CD8-positive, alpha-beta memory T cell (primary cell): ENCODE data around the gene CBX1. TPM values are rescaled to one million over a fixed set of nuclear protein-coding genes. Genes with fewer than 3 reads are reported as not detected.

Experiments used
- CTCF ChIA-PET: fragments of 350-600 bp; sonication (Branson Sonifier 250); formaldehyde crosslinking; loops from one replicate; lab custom pipeline; 2021; ENCODE audit warnings: antibody characterized with exemption; lab: Charles Lee
- POLR2A ChIA-PET: fragments of 350-600 bp; sonication (Branson Sonifier 250); formaldehyde crosslinking; loops from one replicate; lab custom pipeline; 2021; ENCODE audit warnings: antibody characterized with exemption; lab: Charles Lee
- DNase-seq, 5 donors: peaks; one replicate each; pipeline versions ENCODE4 v3.0.0 to v3.0.0-alpha.2; 2020 to 2022; ENCODE audit warnings: mixed read lengths in 1 of 5
- H3K27ac ChIP-seq: one replicate; pipeline ENCODE4 v1.7.0; 2013; ENCODE audit warnings: low read depth, mild to moderate bottlenecking, low read length, moderate library complexity
- H3K27me3 ChIP-seq: 2 replicates; pipeline ENCODE4 v1.7.0; 2013; ENCODE audit warnings: low read length, mild to moderate bottlenecking; ENCODE audit not compliant: insufficient read depth, poor library complexity, severe bottlenecking
- H3K36me3 ChIP-seq: 2 replicates; pipeline ENCODE4 v1.7.0; 2013; ENCODE audit warnings: mild to moderate bottlenecking, low read length, moderate library complexity; ENCODE audit not compliant: insufficient read depth
- H3K4me1 ChIP-seq: 2 replicates; pipeline ENCODE4 v1.7.0; 2013; ENCODE audit warnings: mild to moderate bottlenecking, low read length, moderate library complexity; ENCODE audit not compliant: insufficient read depth
- H3K4me3 ChIP-seq: 2 replicates; pipeline ENCODE4 v1.7.0; 2013; ENCODE audit warnings: mild to moderate bottlenecking, low read length
- H3K9me3 ChIP-seq: 2 replicates; pipeline ENCODE4 v1.7.0; 2013; ENCODE audit warnings: mild to moderate bottlenecking, low read length
- H3K27ac Mint-ChIP-seq, 8 donors: one replicate each; pipeline ENCODE4 v1.8.0; 2020 to 2021; ENCODE audit warnings: mixed read lengths in 8 of 8, mild to moderate bottlenecking in 6 of 8, inconsistent platforms in 3 of 8, moderate library complexity in 3 of 8
- H3K27me3 Mint-ChIP-seq, 2 donors: one replicate each; pipeline ENCODE4 v1.8.0; 2020 to 2021; ENCODE audit warnings: mixed read lengths in 2 of 2, mild to moderate bottlenecking in 1 of 2, moderate library complexity in 1 of 2
- H3K36me3 Mint-ChIP-seq, 3 donors: one replicate each; pipeline ENCODE4 v1.8.0; 2020 to 2021; ENCODE audit warnings: mixed read lengths in 3 of 3, inconsistent platforms in 1 of 3, mild to moderate bottlenecking in 1 of 3
- H3K4me1 Mint-ChIP-seq, 3 donors: one replicate each; pipeline ENCODE4 v1.8.0; 2020 to 2021; ENCODE audit warnings: mixed read lengths in 3 of 3, inconsistent platforms in 1 of 3, mild to moderate bottlenecking in 1 of 3
- H3K4me3 Mint-ChIP-seq, 7 donors: one replicate each; pipeline ENCODE4 v1.8.0; 2020 to 2021; ENCODE audit warnings: mixed read lengths in 7 of 7, mild to moderate bottlenecking in 6 of 7, moderate library complexity in 4 of 7, inconsistent platforms in 2 of 7
- H3K9me3 Mint-ChIP-seq, 5 donors: one replicate each; pipeline ENCODE4 v1.8.0; 2020 to 2022; ENCODE audit warnings: mixed read lengths in 5 of 5, mild to moderate bottlenecking in 3 of 5, moderate library complexity in 2 of 5, inconsistent platforms in 1 of 5
- polyA plus RNA-seq: library from polyadenylated mRNA; unstranded; fragments of 300-500 nt; fragmentation: Illumina TruSeq; gene quantifications from one replicate; pipeline ENCODE4 v1.2.3, GENCODE V29; 2021
- total RNA-seq, 2 experiments: library from RNA; stranded (reverse); gene quantifications; one replicate each; pipeline ENCODE4 v1.2.3, GENCODE V29; 2021

CBX1 gene
- total and polyA plus RNA-seq, 3 experiments from 2014 or later, result 21.1 to 65.1 (median 63.1) TPM

GRCh38 chr17:48129981-48130380 is 28.7 kb upstream of the CBX1 start:
- Mint-ChIP-seq H3K4me1 (peaks cover 0 to 1% (median 0%) of the 10 kb centered on the region in 3 donors), H3K27ac (peak overlapping the region in 1 of 8 donors; percentile 21), H3K4me3 (no peak overlapping the region), H3K36me3 (peaks cover 0 to 44% (median 2%) of the 10 kb centered on the region in 3 donors), H3K9me3 (no peaks in the 10 kb centered on the region), H3K27me3 (no peaks in the 10 kb centered on the region)
- CTCF ChIA-PET, result interaction anchor here (5.6 to 6.0 kb wide), 2 partner anchors 50 to 104 kb away, joined by 25 to 40 read pairs; no protein-coding TSS in a partner anchor
- DNase-seq, result no peak
- Histone ChIP-seq H3K4me3 (no peak overlapping the region), H3K9me3 (no peaks in the 10 kb centered on the region), H3K4me1 (no peaks in the 10 kb centered on the region), H3K27me3 (no peaks in the 10 kb centered on the region), H3K27ac (no peak overlapping the region), H3K36me3 (peaks cover 10% of the 10 kb centered on the region)
- POLR2A ChIA-PET, result no interaction called here

GRCh38 chr17:48128400-48128799 is 27.1 kb upstream of the CBX1 start:
- Histone ChIP-seq H3K4me3 (no peak overlapping the region), H3K4me1 (no peaks in the 10 kb centered on the region), H3K27ac (no peak overlapping the region), H3K27me3 (no peaks in the 10 kb centered on the region), H3K36me3 (peaks cover 15% of the 10 kb centered on the region), H3K9me3 (no peaks in the 10 kb centered on the region)
- Mint-ChIP-seq H3K4me3 (no peak overlapping the region), H3K36me3 (peaks cover 0 to 40% (median under 1%) of the 10 kb centered on the region in 3 donors), H3K27ac (peak overlapping the region in 1 of 8 donors; percentile 36), H3K4me1 (peaks cover 0 to 1% (median 0%) of the 10 kb centered on the region in 3 donors), H3K9me3 (no peaks in the 10 kb centered on the region), H3K27me3 (no peaks in the 10 kb centered on the region)
- DNase-seq, result no peak
- ChIA-PET POLR2A (no interaction called here), CTCF (interaction anchor here (5.6 to 6.0 kb wide), 2 partner anchors 48 to 102 kb away, joined by 25 to 40 read pairs; no protein-coding TSS in a partner anchor)

- Mint-ChIP-seq H3K36me3 (peaks cover 0 to 44% (median 3%) of the 10 kb centered on the region in 3 donors), H3K4me1 (peaks cover 0 to 1% (median 0%) of the 10 kb centered on the region in 3 donors), H3K27me3 (no peaks in the 10 kb centered on the region), H3K4me3 (no peak overlapping the region), H3K9me3 (no peaks in the 10 kb centered on the region), H3K27ac (peak overlapping the region in 2 of 8 donors; percentile 14 to 38)
- ChIA-PET CTCF (no interaction called here), POLR2A (no interaction called here)
- no peaks in the 10 kb centered on the region for H3K27me3 ChIP-seq
- no peak for DNase-seq
- H3K9me3 ChIP-seq, result no peaks in the 10 kb centered on the region
- H3K4me3 ChIP-seq, result no peak overlapping the region
- no peak overlapping the region for H3K27ac ChIP-seq
- peaks cover 22% of the 10 kb centered on the region for H3K36me3 ChIP-seq
- H3K4me1 ChIP-seq, result no peaks in the 10 kb centered on the region
Measured at GRCh38 chr17:48127371-48128051, 26.2 kb upstream of the CBX1 start.

- peaks cover 0 to 1% (median 0%) of the 10 kb centered on the region in 3 donors for H3K4me1 Mint-ChIP-seq
- peak overlapping the region in 1 of 8 donors; percentile 72 for H3K27ac Mint-ChIP-seq
- H3K27me3 Mint-ChIP-seq, result no peaks in the 10 kb centered on the region
- ChIA-PET CTCF (no interaction called here), POLR2A (no interaction called here)
- peaks cover 0 to 47% (median 3%) of the 10 kb centered on the region in 3 donors for H3K36me3 Mint-ChIP-seq
- no peak overlapping the region for H3K4me3 Mint-ChIP-seq
- H3K9me3 Mint-ChIP-seq, result no peaks in the 10 kb centered on the region
- Histone ChIP-seq H3K27me3 (no peaks in the 10 kb centered on the region), H3K36me3 (peaks cover 27% of the 10 kb centered on the region), H3K4me3 (no peak overlapping the region), H3K4me1 (no peaks in the 10 kb centered on the region), H3K27ac (no peak overlapping the region), H3K9me3 (no peaks in the 10 kb centered on the region)
- DNase-seq, result no peak
Measured at GRCh38 chr17:48126532-48126850, 25.2 kb upstream of the CBX1 start.

GRCh38 chr17:48125829-48126531 is 24.7 kb upstream of the CBX1 start:
- Mint-ChIP-seq H3K9me3 (no peaks in the 10 kb centered on the region), H3K36me3 (peaks cover 0 to 48% (median 3%) of the 10 kb centered on the region in 3 donors), H3K4me3 (no peak overlapping the region), H3K27me3 (no peaks in the 10 kb centered on the region), H3K4me1 (no peaks in the 10 kb centered on the region), H3K27ac (peak overlapping the region in 2 of 8 donors; percentile 11 to 72)
- no peak overlapping the region for H3K27ac ChIP-seq
- H3K4me1 ChIP-seq, result no peaks in the 10 kb centered on the region
- POLR2A ChIA-PET, result no interaction called here
- H3K36me3 ChIP-seq, result peaks cover 33% of the 10 kb centered on the region
- H3K27me3 ChIP-seq, result no peaks in the 10 kb centered on the region
- H3K9me3 ChIP-seq, result no peaks in the 10 kb centered on the region
- CTCF ChIA-PET, result no interaction called here
- no peak for DNase-seq
- H3K4me3 ChIP-seq, result no peak overlapping the region

GRCh38 chr17:48123776-48124388 is 22.6 kb upstream of the CBX1 start:
- peak overlapping the region in 2 of 8 donors; percentile 61 to 64 for H3K27ac Mint-ChIP-seq
- peaks cover 37% of the 10 kb centered on the region for H3K36me3 ChIP-seq
- POLR2A ChIA-PET, result no interaction called here

GRCh38 chr17:48123111-48123510 is 21.8 kb upstream of the CBX1 start:
- H3K9me3 ChIP-seq, result no peaks in the 10 kb centered on the region
- ChIA-PET POLR2A (interaction anchor here (0.6 kb wide), 1 partner anchor 14 kb away, joined by 3 read pairs; no protein-coding TSS in a partner anchor), CTCF (interaction anchor here (0.9 to 2.2 kb wide), 4 partner anchors 9 to 98 kb away, joined by 3 to 11 read pairs (median 6); no protein-coding TSS in a partner anchor)
- peaks cover 44% of the 10 kb centered on the region for H3K36me3 ChIP-seq
- H3K4me1 Mint-ChIP-seq, result no peaks in the 10 kb centered on the region
- no peaks in the 10 kb centered on the region for H3K9me3 Mint-ChIP-seq
- peak overlapping the region in 3 of 8 donors; percentile 32 to 64 (median 47) for H3K27ac Mint-ChIP-seq
- H3K27ac ChIP-seq, result no peak overlapping the region
- H3K27me3 Mint-ChIP-seq, result no peaks in the 10 kb centered on the region
- no peak overlapping the region for H3K4me3 ChIP-seq
- DNase-seq, result no peak
- peaks cover 0 to 68% (median 11%) of the 10 kb centered on the region in 3 donors for H3K36me3 Mint-ChIP-seq
- no peaks in the 10 kb centered on the region for H3K4me1 ChIP-seq
- H3K4me3 Mint-ChIP-seq, result no peak overlapping the region
- H3K27me3 ChIP-seq, result no peaks in the 10 kb centered on the region

More at GRCh38 chr17:48123776-48124388, 22.6 kb upstream of the CBX1 start:
- Histone ChIP-seq H3K4me3 (no peak overlapping the region), H3K4me1 (no peaks in the 10 kb centered on the region), H3K27ac (no peak overlapping the region), H3K9me3 (no peaks in the 10 kb centered on the region), H3K27me3 (no peaks in the 10 kb centered on the region)
- CTCF ChIA-PET, result interaction anchor here (0.9 to 2.2 kb wide), 4 partner anchors 10 to 99 kb away, joined by 3 to 11 read pairs (median 6); no protein-coding TSS in a partner anchor
- Mint-ChIP-seq H3K4me1 (no peaks in the 10 kb centered on the region), H3K4me3 (no peak overlapping the region), H3K27me3 (no peaks in the 10 kb centered on the region), H3K36me3 (peaks cover 0 to 62% (median 8%) of the 10 kb centered on the region in 3 donors), H3K9me3 (no peaks in the 10 kb centered on the region)
- no peak for DNase-seq
